ENCODE results near the gene HGS.
A peak's percentile ranks its signal among the peaks of the same experiment; 100 is the strongest.

The HGS gene

GRCh38 chr17:81640011-81640410, 43.8 kb upstream of the HGS start:
- DNase-seq (ENCODE audit: low read depth) = no peak
- H3K4me3 ChIP-seq (ENCODE audit: low read length) = no peak overlapping the region
- no peak for TF ChIP-seq CTCF (conservative IDR thresholded peaks at IDR 0.05; ENCODE audit: low read length)

- DNase-seq (ENCODE audit: low read depth) = peak; percentile 68
- TF ChIP-seq CTCF (conservative IDR thresholded peaks at IDR 0.05; ENCODE audit: low read length) = no peak
- no peak overlapping the region for H3K4me3 ChIP-seq (ENCODE audit: low read length)
Measured at GRCh38 chr17:81641825-81642489, 41.9 kb upstream of the HGS start.

GRCh38 chr17:81644496-81644895, 39.3 kb upstream of the HGS start:
- no peak for DNase-seq (ENCODE audit: low read depth)
- no peak overlapping the region for H3K4me3 ChIP-seq (ENCODE audit: low read length)
- TF ChIP-seq CTCF (conservative IDR thresholded peaks at IDR 0.05; ENCODE audit: low read length) = no peak

GRCh38 chr17:81644976-81645952, 38.5 kb upstream of the HGS start:
- no peak overlapping the region for H3K4me3 ChIP-seq (ENCODE audit: low read length)
- no peak for DNase-seq (ENCODE audit: low read depth)
- no peak for TF ChIP-seq CTCF (conservative IDR thresholded peaks at IDR 0.05; ENCODE audit: low read length)

GRCh38 chr17:81646869-81647600, 36.8 kb upstream of the HGS start:
- TF ChIP-seq CTCF (conservative IDR thresholded peaks at IDR 0.05; ENCODE audit: low read length) = no peak
- DNase-seq (ENCODE audit: low read depth) = no peak
- no peak overlapping the region for H3K4me3 ChIP-seq (ENCODE audit: low read length)

GRCh38 chr17:81647640-81648012, 36.2 kb upstream of the HGS start:
- TF ChIP-seq CTCF (conservative IDR thresholded peaks at IDR 0.05; ENCODE audit: low read length) = no peak
- no peak for DNase-seq (ENCODE audit: low read depth)
- H3K4me3 ChIP-seq (ENCODE audit: low read length) = no peak overlapping the region
